ENCODE data around the gene LIMCH1. TPM values are rescaled to one million over a fixed set of nuclear protein-coding genes. Genes with fewer than 3 reads are reported as not detected.

The LIMCH1 gene
- total and polyA plus RNA-seq, 3 donors from 2014 or later = 14.0 to 20.9 (median 18.6) TPM

DNA sequence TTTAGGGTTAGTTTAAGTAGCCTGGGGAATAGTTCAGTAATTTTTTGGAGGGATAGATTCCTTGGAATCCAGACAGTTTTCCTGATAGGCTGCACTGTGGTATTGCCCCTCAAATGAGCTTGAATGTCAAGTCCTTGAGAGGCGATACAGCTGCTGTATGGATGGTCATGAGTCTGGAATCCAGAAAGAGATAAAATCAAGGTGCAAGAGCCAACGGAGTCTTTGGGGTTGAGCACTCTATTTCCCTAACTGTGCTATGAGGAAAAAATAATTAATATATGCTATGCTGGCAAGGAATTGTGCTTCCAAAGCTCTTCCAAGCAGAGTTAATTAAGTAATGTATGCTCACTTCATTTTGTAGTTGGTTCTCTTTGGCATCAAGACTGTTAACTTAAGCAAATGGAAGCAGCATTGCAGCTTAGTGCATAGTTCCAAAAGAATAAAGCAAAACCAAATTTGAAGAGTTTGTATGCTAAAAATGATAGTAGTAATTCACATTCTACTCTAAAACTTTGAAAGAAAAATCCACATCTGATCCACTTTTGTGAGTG, 48.8 kb downstream of the LIMCH1 start:
- Histone ChIP-seq H3K36me3 (ENCODE audit: low read depth, missing control alignments) (no peaks in the 10 kb centered on the region), H3K27me3 (no peaks in the 10 kb centered on the region), H3K27ac (no peak overlapping the region), H3K9me3 (no peaks in the 10 kb centered on the region), H3K4me3 (no peak overlapping the region), H3K4me1 (no peaks in the 10 kb centered on the region)
- WGBS, 2 donors = 76 to 78% methylated on average over 2 of the region's 2 CpGs
- no peak for TF ChIP-seq POLR2A (IDR thresholded peaks at IDR 0.05)
- TF ChIP-seq, protein P1, sequence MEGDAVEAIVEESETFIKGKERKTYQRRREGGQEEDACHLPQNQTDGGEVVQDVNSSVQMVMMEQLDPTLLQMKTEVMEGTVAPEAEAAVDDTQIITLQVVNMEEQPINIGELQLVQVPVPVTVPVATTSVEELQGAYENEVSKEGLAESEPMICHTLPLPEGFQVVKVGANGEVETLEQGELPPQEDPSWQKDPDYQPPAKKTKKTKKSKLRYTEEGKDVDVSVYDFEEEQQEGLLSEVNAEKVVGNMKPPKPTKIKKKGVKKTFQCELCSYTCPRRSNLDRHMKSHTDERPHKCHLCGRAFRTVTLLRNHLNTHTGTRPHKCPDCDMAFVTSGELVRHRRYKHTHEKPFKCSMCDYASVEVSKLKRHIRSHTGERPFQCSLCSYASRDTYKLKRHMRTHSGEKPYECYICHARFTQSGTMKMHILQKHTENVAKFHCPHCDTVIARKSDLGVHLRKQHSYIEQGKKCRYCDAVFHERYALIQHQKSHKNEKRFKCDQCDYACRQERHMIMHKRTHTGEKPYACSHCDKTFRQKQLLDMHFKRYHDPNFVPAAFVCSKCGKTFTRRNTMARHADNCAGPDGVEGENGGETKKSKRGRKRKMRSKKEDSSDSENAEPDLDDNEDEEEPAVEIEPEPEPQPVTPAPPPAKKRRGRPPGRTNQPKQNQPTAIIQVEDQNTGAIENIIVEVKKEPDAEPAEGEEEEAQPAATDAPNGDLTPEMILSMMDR (IDR thresholded peaks at IDR 0.05) = no peak
- no peak for DNase-seq
- intact Hi-C loops (cut with DNase I; ENCODE audit: low total_unique reads) = no loop called here

DNA sequence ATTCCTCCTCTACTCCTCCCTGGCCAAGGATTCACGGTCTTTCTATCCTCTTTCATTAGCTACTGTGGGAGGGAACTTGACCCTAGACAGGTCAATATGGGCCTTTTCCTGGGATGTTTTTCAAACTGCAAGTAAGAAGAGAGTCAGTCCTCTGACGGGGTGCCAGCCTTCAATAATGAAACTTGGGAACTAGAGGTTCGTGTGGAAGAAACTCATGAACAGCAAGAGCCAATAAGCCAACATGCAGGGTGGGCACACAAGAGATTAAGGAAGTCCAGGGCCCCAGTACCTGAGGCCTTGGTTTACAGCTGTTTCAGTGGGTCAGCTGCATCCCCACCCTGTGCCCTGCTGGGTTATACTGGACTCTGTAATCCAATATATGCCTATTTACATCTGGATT, 49.3 kb downstream of the LIMCH1 start:
- H3K36me3 ChIP-seq (ENCODE audit: low read depth, missing control alignments) = no peaks in the 10 kb centered on the region
- intact Hi-C loops (cut with DNase I; ENCODE audit: low total_unique reads) = no loop called here
- no peaks in the 10 kb centered on the region for H3K27me3 ChIP-seq
- H3K4me3 ChIP-seq = no peak overlapping the region
- WGBS, 2 donors = 72 to 82% methylated on average over 3 of the region's 3 CpGs
- no peaks in the 10 kb centered on the region for H3K9me3 ChIP-seq
- no peak overlapping the region for H3K27ac ChIP-seq
- DNase-seq = no peak
- no peaks in the 10 kb centered on the region for H3K4me1 ChIP-seq
- TF ChIP-seq POLR2A (IDR thresholded peaks at IDR 0.05) = no peak
- TF ChIP-seq, protein P1 (IDR thresholded peaks at IDR 0.05) = no peak

DNA sequence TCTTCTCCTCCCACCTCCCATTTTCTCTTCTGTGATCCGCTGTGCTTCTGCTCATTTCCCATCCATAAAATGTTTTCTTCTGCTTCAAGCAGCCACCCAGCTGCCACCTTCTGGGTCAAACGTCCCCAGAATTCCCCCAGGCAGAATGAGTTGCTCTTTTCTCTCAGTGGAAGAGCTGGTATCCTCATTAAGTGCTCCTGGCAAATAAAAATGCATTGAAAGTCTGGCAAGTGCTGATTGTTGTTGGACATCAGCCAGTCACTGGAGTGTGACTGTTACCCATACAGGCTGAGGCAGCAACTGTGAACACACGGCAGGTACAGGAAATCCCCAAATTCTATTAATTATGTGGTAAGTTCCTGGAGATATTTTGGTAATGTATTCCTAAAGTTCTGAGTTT, 52.6 kb downstream of the LIMCH1 start:
- H3K4me1 ChIP-seq = no peaks in the 10 kb centered on the region
- H3K27ac ChIP-seq = no peak overlapping the region
- no peak for DNase-seq
- 53 to 61% methylated on average over 3 of the region's 3 CpGs for WGBS, 2 donors
- no peaks in the 10 kb centered on the region for H3K27me3 ChIP-seq
- H3K9me3 ChIP-seq = no peaks in the 10 kb centered on the region
- H3K36me3 ChIP-seq (ENCODE audit: low read depth, missing control alignments) = no peaks in the 10 kb centered on the region
- intact Hi-C loops (cut with DNase I; ENCODE audit: low total_unique reads) = no loop called here
- H3K4me3 ChIP-seq = no peak overlapping the region
- TF ChIP-seq POLR2A (IDR thresholded peaks at IDR 0.05) = no peak
- TF ChIP-seq, protein P1 (IDR thresholded peaks at IDR 0.05) = no peak

DNA sequence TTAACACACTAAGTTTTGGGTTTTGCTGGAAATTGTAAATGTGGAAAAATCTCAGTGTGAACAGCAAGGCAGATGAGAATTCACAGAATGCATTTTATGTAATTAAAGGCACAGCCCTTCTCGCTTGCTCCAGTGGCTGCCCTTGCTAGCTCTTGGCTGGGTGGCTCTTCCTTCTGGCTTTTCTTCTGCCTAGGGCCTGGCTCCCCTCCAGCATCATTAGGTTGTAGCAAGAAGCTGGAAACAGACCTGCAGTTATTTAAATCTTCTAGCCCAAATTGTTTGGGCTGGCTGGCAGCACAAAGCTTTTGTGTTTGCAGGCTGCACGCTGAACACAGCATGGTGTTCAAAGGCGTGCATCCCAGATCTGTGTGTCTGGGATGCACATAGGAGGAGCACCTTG, 56.5 kb downstream of the LIMCH1 start:
- intact Hi-C loops (cut with DNase I; ENCODE audit: low total_unique reads) = no loop called here
- DNase-seq = peak; percentile 40
- no peak for TF ChIP-seq POLR2A (IDR thresholded peaks at IDR 0.05)
- TF ChIP-seq, protein P1 (IDR thresholded peaks at IDR 0.05) = no peak
- no peaks in the 10 kb centered on the region for H3K36me3 ChIP-seq (ENCODE audit: low read depth, missing control alignments)
- no peak overlapping the region for H3K4me3 ChIP-seq
- H3K9me3 ChIP-seq = no peaks in the 10 kb centered on the region
- no peak overlapping the region for H3K27ac ChIP-seq
- WGBS, 2 donors = 25 to 60% methylated on average over 3 of the region's 3 CpGs
- no peaks in the 10 kb centered on the region for H3K27me3 ChIP-seq
- no peaks in the 10 kb centered on the region for H3K4me1 ChIP-seq

DNA sequence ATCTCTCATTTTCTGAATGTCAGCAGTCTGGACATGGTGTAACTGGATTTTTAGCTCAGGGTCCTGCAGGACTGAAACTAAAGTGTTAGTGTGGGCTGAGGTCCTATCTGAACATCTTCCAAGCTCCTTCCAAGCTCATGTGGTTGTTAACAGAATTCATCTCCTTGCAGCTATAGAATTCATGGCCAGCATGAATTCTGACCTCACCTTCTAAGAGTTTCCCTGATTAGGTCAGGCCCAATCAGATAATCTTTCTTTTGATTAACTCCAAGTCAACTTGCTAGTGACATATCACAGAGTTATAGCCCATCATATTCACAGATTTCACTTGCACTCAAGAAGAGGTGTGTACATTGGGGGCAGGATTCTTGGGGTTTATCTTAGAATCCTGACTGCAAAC, 59.5 kb downstream of the LIMCH1 start:
- no peaks in the 10 kb centered on the region for H3K27me3 ChIP-seq
- no peaks in the 10 kb centered on the region for H3K36me3 ChIP-seq (ENCODE audit: low read depth, missing control alignments)
- no peaks in the 10 kb centered on the region for H3K9me3 ChIP-seq
- H3K27ac ChIP-seq = no peak overlapping the region
- DNase-seq = no peak
- intact Hi-C loops (cut with DNase I; ENCODE audit: low total_unique reads) = no loop called here
- H3K4me1 ChIP-seq = no peaks in the 10 kb centered on the region
- TF ChIP-seq, protein P1 (IDR thresholded peaks at IDR 0.05) = no peak
- TF ChIP-seq POLR2A (IDR thresholded peaks at IDR 0.05) = no peak
- no peak overlapping the region for H3K4me3 ChIP-seq

Data from testis (tissue), 3 donors.